ENCODE data around the gene CBR4. TPM values are rescaled to one million over a fixed set of nuclear protein-coding genes. Genes with fewer than 3 reads are reported as not detected.
A peak's percentile ranks its signal among the peaks of the same experiment; 100 is the strongest.
"Not testable (repeated sequence)": the region's sequence is repeated elsewhere in the genome, so short reads cannot be mapped to it uniquely, and the experiment has no call there.

CBR4 gene
- total RNA-seq: 10.0 and 11.3 TPM in 2 replicates

- peak; percentile 99 for DNase-seq (ENCODE audit: low read depth in 2 of 2)
These were observed at the start of gene CBR4 for GRCh38 chr4:169010125-169011023. Gene CBR4 (minus strand): TSS chr4:169010255. CDS start chr4:169010089, 166 bp downstream.

GRCh38 chr4:169059306-169060211, 49.5 kb upstream of the CBR4 start:
- peak; percentile 81 to 84 for DNase-seq (ENCODE audit: low read depth in 2 of 2)

- DNase-seq (ENCODE audit: low read depth in 2 of 2): no peak
These were observed 48.3 kb upstream of the CBR4 start for GRCh38 chr4:169058312-169058711.

- DNase-seq (ENCODE audit: low read depth in 2 of 2): no peak
These were observed 44.8 kb upstream of the CBR4 start for GRCh38 chr4:169054879-169055278.

- DNase-seq (ENCODE audit: low read depth in 2 of 2): no peak
These were observed 42.5 kb upstream of the CBR4 start for GRCh38 chr4:169052594-169052945.

GRCh38 chr4:169051761-169052593, 41.9 kb upstream of the CBR4 start:
- no peak for DNase-seq (ENCODE audit: low read depth in 2 of 2)

GRCh38 chr4:169050881-169051760, 41.1 kb upstream of the CBR4 start:
- peak in 1 of 2 donors; percentile 4 for DNase-seq (ENCODE audit: low read depth in 2 of 2)

- peak; percentile 18 to 73 for DNase-seq (ENCODE audit: low read depth in 2 of 2)
These were observed 40.2 kb upstream of the CBR4 start for GRCh38 chr4:169050284-169050683.

- DNase-seq (ENCODE audit: low read depth in 2 of 2): no peak
These were observed 38.9 kb upstream of the CBR4 start for GRCh38 chr4:169048868-169049414.

GRCh38 chr4:169047956-169048355, 37.9 kb upstream of the CBR4 start:
- no peak for DNase-seq (ENCODE audit: low read depth in 2 of 2)

- peak in 1 of 2 donors; percentile 17 for DNase-seq (ENCODE audit: low read depth in 2 of 2)
These were observed 36.0 kb upstream of the CBR4 start for GRCh38 chr4:169045862-169046584.

- no peak for DNase-seq (ENCODE audit: low read depth in 2 of 2)
These were observed 34.8 kb upstream of the CBR4 start for GRCh38 chr4:169044714-169045447.

- DNase-seq (ENCODE audit: low read depth in 2 of 2): no peak
These were observed 32.6 kb upstream of the CBR4 start for GRCh38 chr4:169042608-169043007.

GRCh38 chr4:169040559-169041261, 30.7 kb upstream of the CBR4 start:
- no peak for DNase-seq (ENCODE audit: low read depth in 2 of 2)

- no peak for DNase-seq (ENCODE audit: low read depth in 2 of 2)
These were observed 29.3 kb upstream of the CBR4 start for GRCh38 chr4:169039251-169039954.

- DNase-seq (ENCODE audit: low read depth in 2 of 2): no peak
These were observed 27.5 kb upstream of the CBR4 start for GRCh38 chr4:169037506-169037905.

GRCh38 chr4:169035871-169036620, 26.0 kb upstream of the CBR4 start:
- not testable (repeated sequence) for DNase-seq (ENCODE audit: low read depth in 2 of 2)

All from lung microvascular endothelial cell (primary cell).